Measurements from ENCODE around the gene CHAD. TPM values are rescaled to one million over a fixed set of nuclear protein-coding genes. Genes with fewer than 3 reads are reported as not detected.

The CHAD gene
- total and polyA plus RNA-seq, 2 experiments from 2014 or later, result not detected

DNA sequence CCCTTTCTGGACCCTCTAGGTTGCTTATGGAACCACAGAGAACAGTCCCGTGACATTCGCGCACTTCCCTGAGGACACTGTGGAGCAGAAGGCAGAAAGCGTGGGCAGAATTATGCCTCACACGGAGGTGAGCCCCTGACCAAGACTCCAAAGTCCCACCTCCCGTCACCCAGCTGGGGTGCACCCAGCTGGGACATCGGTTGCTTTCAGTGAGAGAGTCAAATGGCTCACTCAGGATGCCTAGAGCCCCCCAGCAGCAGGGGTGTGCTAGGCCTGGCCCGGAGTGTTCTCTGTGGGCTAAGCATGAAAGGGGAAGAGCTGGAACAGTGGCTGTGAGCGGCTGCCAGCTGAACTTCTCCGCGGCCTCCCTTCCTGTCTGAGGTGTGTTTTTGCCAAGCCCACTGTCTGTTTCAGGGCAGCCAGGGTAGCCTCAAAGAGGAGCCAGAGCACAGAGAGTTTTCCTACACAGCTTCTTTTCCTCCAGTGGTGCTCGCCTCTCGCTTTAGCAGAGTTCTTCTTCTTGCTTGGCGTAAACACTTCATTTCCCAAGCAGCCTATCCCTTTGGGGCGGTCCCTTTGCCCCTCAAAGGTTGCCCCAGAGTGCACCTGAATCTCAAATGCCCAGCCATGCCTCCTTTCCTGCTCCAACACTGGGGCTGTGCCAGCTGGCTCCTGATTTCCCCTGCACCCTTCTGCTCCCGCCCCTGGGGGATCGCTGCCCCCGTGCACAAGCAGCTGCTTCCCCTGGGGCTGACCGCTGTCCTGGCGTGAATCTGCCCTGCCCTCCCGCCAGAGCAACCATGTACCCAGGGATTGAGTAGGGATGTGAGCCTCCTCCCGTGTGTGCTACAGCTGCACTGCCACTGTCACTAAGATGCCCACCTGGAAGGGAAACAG lies 2.6 kb upstream of the CHAD start:
- WGBS, 2 experiments (ENCODE audit: low coverage in 1 of 2, low lambda C conversion rate in 2 of 2, missing lambda C conversion rate in 2 of 2), result 90 to 92% methylated on average over 22 of the region's 22 CpGs
- Histone ChIP-seq H3F3A (ENCODE audit: insufficient read depth) (no peaks in the 10 kb centered on the region), H3K27me3 (replicated peaks; ENCODE audit: insufficient read depth) (peaks cover 13% of the 10 kb centered on the region), H3K36me3 (ENCODE audit: low read depth) (no peaks in the 10 kb centered on the region), H3K4me1 (ENCODE audit: insufficient read depth) (no peaks in the 10 kb centered on the region), H3K9me2 (ENCODE audit: insufficient read depth) (no peaks in the 10 kb centered on the region), H3K4me3 (no peak overlapping the region), H3K79me2 (ENCODE audit: insufficient read depth) (no peaks in the 10 kb centered on the region), H2AFZ (no peak overlapping the region), H4K20me1 (ENCODE audit: insufficient read depth) (no peaks in the 10 kb centered on the region), H3K27ac (no peak overlapping the region), H3K9me3 (ENCODE audit: low read depth) (no peaks in the 10 kb centered on the region), H3K4me2 (ENCODE audit: unreplicated experiment) (no peak overlapping the region), H3K9ac (no peak overlapping the region)
- in situ Hi-C loops (cut with MboI), result no loop called here
- TF ChIP-seq EZH2phosphoT487 (IDR thresholded peaks at IDR 0.05; ENCODE audit: insufficient read depth, low read depth) (no peak), EZH2 (IDR thresholded peaks at IDR 0.05; ENCODE audit: insufficient read depth, poor library complexity, severe bottlenecking) (no peak)
- DNase-seq, result no peak

DNA sequence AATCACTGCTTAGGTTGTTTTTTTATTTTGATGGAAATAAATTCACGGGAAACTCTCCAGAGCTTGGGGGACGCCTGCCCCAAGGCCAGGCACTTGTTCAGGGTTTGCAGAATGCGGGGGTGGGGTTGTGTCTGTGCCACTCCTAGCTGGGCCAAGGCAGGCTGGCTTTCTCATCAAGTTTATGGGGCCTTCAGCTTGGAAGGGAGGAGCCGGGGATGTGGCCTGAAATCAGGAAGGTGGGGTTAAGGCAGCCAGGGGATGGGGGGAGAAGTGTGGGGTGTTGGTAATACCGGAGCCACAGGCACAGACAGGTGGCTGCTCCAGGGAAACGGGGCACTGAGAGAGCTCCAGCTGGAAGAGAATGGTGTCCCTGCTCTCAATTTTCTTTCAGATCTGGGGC lies 1.7 kb upstream of the CHAD start:
- in situ Hi-C loops (cut with MboI), result no loop called here
- H3K9me2 ChIP-seq (ENCODE audit: insufficient read depth), result no peaks in the 10 kb centered on the region
- H3K9me3 ChIP-seq (ENCODE audit: low read depth), result no peaks in the 10 kb centered on the region
- H2AFZ ChIP-seq, result no peak overlapping the region
- TF ChIP-seq EZH2phosphoT487 (IDR thresholded peaks at IDR 0.05; ENCODE audit: insufficient read depth, low read depth) (no peak), EZH2 (IDR thresholded peaks at IDR 0.05; ENCODE audit: insufficient read depth, poor library complexity, severe bottlenecking) (no peak)
- peaks cover 13% of the 10 kb centered on the region for H3K27me3 ChIP-seq (replicated peaks; ENCODE audit: insufficient read depth)
- 84 to 90% methylated on average over 6 of the region's 6 CpGs for WGBS, 2 experiments (ENCODE audit: low coverage in 1 of 2, low lambda C conversion rate in 2 of 2, missing lambda C conversion rate in 2 of 2)
- DNase-seq, result no peak
- H3K27ac ChIP-seq, result no peak overlapping the region
- no peak overlapping the region for H3K4me3 ChIP-seq
- H3K4me1 ChIP-seq (ENCODE audit: insufficient read depth), result no peaks in the 10 kb centered on the region
- H3K4me2 ChIP-seq (ENCODE audit: unreplicated experiment), result no peak overlapping the region
- no peaks in the 10 kb centered on the region for H3K36me3 ChIP-seq (ENCODE audit: low read depth)
- no peaks in the 10 kb centered on the region for H3K79me2 ChIP-seq (ENCODE audit: insufficient read depth)
- H3K9ac ChIP-seq, result no peak overlapping the region
- no peaks in the 10 kb centered on the region for H4K20me1 ChIP-seq (ENCODE audit: insufficient read depth)
- no peaks in the 10 kb centered on the region for H3F3A ChIP-seq (ENCODE audit: insufficient read depth)

DNA sequence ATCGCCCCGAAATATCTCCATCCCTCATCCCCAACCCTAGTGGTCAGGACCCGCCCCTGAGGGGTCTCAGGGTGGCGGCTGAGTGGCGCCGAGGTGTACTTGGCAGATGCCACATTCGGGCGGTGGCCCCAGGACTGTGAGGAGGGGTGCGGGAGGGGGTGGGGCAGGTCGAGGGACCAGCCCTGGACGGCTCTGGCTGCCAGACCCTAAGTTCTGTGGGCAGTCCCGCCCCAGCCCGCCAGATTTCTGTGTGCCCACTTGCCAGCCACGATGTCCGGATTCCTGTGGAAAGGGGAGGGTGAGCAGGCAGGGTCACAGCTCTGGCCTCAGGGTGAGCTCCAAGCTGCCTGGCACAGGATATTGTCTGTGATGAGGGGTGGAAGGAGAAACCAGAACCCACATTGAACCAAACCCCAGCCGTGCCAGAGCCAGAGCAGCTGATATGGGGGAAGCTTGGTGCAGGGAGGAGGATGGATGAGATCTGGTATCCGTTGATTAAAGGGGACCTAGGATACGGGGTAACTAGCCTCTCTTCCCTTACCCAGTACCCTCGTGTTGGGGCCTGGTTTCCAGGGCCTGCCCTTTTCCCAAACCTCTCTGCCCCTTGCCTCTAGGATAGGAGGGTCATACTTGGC lies 1.1 kb upstream of the CHAD start:
- 49 to 56% methylated on average over 14 to 19 of the region's 19 CpGs for WGBS, 2 experiments (ENCODE audit: low coverage in 1 of 2, low lambda C conversion rate in 2 of 2, missing lambda C conversion rate in 2 of 2)

DNA sequence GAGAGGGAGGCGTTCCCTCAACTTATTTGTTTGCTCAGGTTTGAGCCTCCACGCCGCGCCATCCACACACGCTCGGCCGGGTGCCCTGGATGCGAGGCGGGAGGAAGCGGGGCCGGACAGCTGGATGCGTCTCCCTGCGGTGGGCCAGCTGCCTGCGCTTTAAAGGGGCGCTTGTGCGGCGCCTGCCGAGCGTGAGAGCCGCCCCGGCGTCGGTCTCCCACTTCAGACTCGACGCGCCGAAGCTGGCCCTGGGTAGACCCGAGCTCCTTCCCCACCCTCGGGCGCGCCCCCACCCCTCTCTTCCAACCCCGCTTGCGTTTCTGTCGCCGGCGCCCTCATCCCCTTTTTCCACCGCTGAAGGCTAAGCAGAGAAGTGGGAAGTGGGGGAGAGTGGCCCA lies 527 bp upstream of the CHAD start:
- Histone ChIP-seq H3K9me3 (ENCODE audit: low read depth) (no peaks in the 10 kb centered on the region), H3K9me2 (ENCODE audit: insufficient read depth) (no peaks in the 10 kb centered on the region), H3K27ac (no peak overlapping the region), H3K4me3 (peak overlapping the region; percentile 63), H2AFZ (no peak overlapping the region), H3K4me1 (ENCODE audit: insufficient read depth) (no peaks in the 10 kb centered on the region), H3K9ac (no peak overlapping the region), H3K4me2 (ENCODE audit: unreplicated experiment) (peak overlapping the region; percentile 69), H3K27me3 (replicated peaks; ENCODE audit: insufficient read depth) (peaks cover 13% of the 10 kb centered on the region), H4K20me1 (ENCODE audit: insufficient read depth) (no peaks in the 10 kb centered on the region), H3F3A (ENCODE audit: insufficient read depth) (no peaks in the 10 kb centered on the region), H3K79me2 (ENCODE audit: insufficient read depth) (no peaks in the 10 kb centered on the region), H3K36me3 (ENCODE audit: low read depth) (no peaks in the 10 kb centered on the region)
- peak; percentile 49 for DNase-seq
- in situ Hi-C loops (cut with MboI), result no loop called here
- TF ChIP-seq EZH2 (IDR thresholded peaks at IDR 0.05; ENCODE audit: insufficient read depth, poor library complexity, severe bottlenecking) (no peak), EZH2phosphoT487 (IDR thresholded peaks at IDR 0.05; ENCODE audit: insufficient read depth, low read depth) (no peak)
- 1 to 3% methylated on average over 14 to 33 of the region's 37 CpGs for WGBS, 2 experiments (ENCODE audit: low coverage in 1 of 2, low lambda C conversion rate in 2 of 2, missing lambda C conversion rate in 2 of 2)

More for the DNA sequence above, 1.1 kb upstream of the CHAD start:
- no peaks in the 10 kb centered on the region for H3K9me2 ChIP-seq (ENCODE audit: insufficient read depth)
- no peaks in the 10 kb centered on the region for H3K36me3 ChIP-seq (ENCODE audit: low read depth)
- peaks cover 13% of the 10 kb centered on the region for H3K27me3 ChIP-seq (replicated peaks; ENCODE audit: insufficient read depth)
- H4K20me1 ChIP-seq (ENCODE audit: insufficient read depth), result no peaks in the 10 kb centered on the region
- no peaks in the 10 kb centered on the region for H3F3A ChIP-seq (ENCODE audit: insufficient read depth)
- no peak overlapping the region for H3K27ac ChIP-seq
- no peak overlapping the region for H3K9ac ChIP-seq
- H3K79me2 ChIP-seq (ENCODE audit: insufficient read depth), result no peaks in the 10 kb centered on the region
- H3K4me2 ChIP-seq (ENCODE audit: unreplicated experiment), result no peak overlapping the region
- no peak for DNase-seq
- H3K4me1 ChIP-seq (ENCODE audit: insufficient read depth), result no peaks in the 10 kb centered on the region
- no peak for TF ChIP-seq EZH2 (IDR thresholded peaks at IDR 0.05; ENCODE audit: insufficient read depth, poor library complexity, severe bottlenecking)
- TF ChIP-seq EZH2phosphoT487 (IDR thresholded peaks at IDR 0.05; ENCODE audit: insufficient read depth, low read depth), result no peak
- in situ Hi-C loops (cut with MboI), result no loop called here
- no peak overlapping the region for H2AFZ ChIP-seq
- H3K4me3 ChIP-seq, result no peak overlapping the region
- H3K9me3 ChIP-seq (ENCODE audit: low read depth), result no peaks in the 10 kb centered on the region
